KMS-11 (cell line): ENCODE measurements around the gene TMED3.

ENCODE experiments used
- H2AFZ ChIP-seq: fragments of 200-600 bp; sonication (generic); 2 replicates; pipeline ENCODE4 v1.6.1; 2016; ENCODE audit warnings: antibody characterized with exemption, mixed run types, low read depth
- H3K27ac ChIP-seq: fragments of 200-600 bp; sonication (generic); 2 replicates; pipeline ENCODE4 v1.6.1; 2016; ENCODE audit warnings: mild to moderate bottlenecking, mixed run types
- H3K27me3 ChIP-seq: fragments of 200-600 bp; sonication (generic); 2 replicates; pipeline ENCODE4 v1.6.1; 2017; ENCODE audit warnings: mild to moderate bottlenecking, low read depth, mixed run types, moderate library complexity; ENCODE audit not compliant: insufficient read depth
- H3K36me3 ChIP-seq: fragments of 200-600 bp; sonication (generic); 2 replicates; pipeline ENCODE4 v1.6.1; 2017; ENCODE audit warnings: mild to moderate bottlenecking, mixed run types; ENCODE audit not compliant: insufficient read depth
- H3K4me1 ChIP-seq: fragments of 200-600 bp; sonication (generic); 2 replicates; pipeline ENCODE4 v1.6.1; 2016; ENCODE audit warnings: mild to moderate bottlenecking, low read depth, mixed run types; ENCODE audit not compliant: poor library complexity, severe bottlenecking
- H3K4me2 ChIP-seq: fragments of 200-600 bp; sonication (generic); 2 replicates; pipeline ENCODE4 v1.7.0; 2016; ENCODE audit warnings: mild to moderate bottlenecking, mixed run types
- H3K4me3 ChIP-seq: fragments of 200-600 bp; sonication (generic); IDR thresholded peaks from 2 replicates; pipeline ENCODE4 v1.6.1; 2017; ENCODE audit warnings: low read depth, low read length, mixed read lengths; ENCODE audit not compliant: insufficient read depth
- H3K79me2 ChIP-seq: fragments of 200-600 bp; sonication (generic); 2 replicates; pipeline ENCODE4 v1.6.1; 2016; ENCODE audit warnings: low read depth, mixed run types; ENCODE audit not compliant: insufficient read depth
- H3K9ac ChIP-seq: fragments of 200-600 bp; sonication (generic); 2 replicates; pipeline ENCODE4 v1.6.1; 2016; ENCODE audit warnings: mild to moderate bottlenecking, mixed run types
- H4K20me1 ChIP-seq: fragments of 200-600 bp; sonication (generic); 2 replicates; pipeline ENCODE4 v1.6.1; 2016; ENCODE audit warnings: mild to moderate bottlenecking, mixed run types; ENCODE audit not compliant: insufficient read depth
- CTCF ChIP-seq: fragments of 200-600 bp; sonication (generic); conservative IDR thresholded peaks from 2 replicates; pipeline ENCODE4 v1.6.1; 2017; ENCODE audit warnings: low read depth, mild to moderate bottlenecking, antibody characterized with exemption, low read length, moderate library complexity, mixed read lengths

Gene TMED3

GRCh38 chr15:79321876-79322275 lies 11.0 kb downstream of the TMED3 start:
- Histone ChIP-seq H3K79me2 (no peaks in the 10 kb centered on the region; the same call in 1 of the 2 replicates), H3K9ac (no peak overlapping the region), H3K4me3 (no peak overlapping the region), H3K36me3 (no peaks in the 10 kb centered on the region; the same call in 1 of the 2 replicates), H2AFZ (no peak overlapping the region), H3K4me2 (no peak overlapping the region), H4K20me1 (no peaks in the 10 kb centered on the region), H3K27ac (no peak overlapping the region), H3K4me1 (no peaks in the 10 kb centered on the region), H3K27me3 (no peaks in the 10 kb centered on the region)
- no peak for TF ChIP-seq CTCF

GRCh38 chr15:79322306-79322705 lies 11.4 kb downstream of the TMED3 start:
- no peaks in the 10 kb centered on the region for H3K4me1 ChIP-seq
- H3K27ac ChIP-seq, result no peak overlapping the region
- no peaks in the 10 kb centered on the region; the same call in 1 of the 2 replicates for H3K36me3 ChIP-seq
- H3K4me3 ChIP-seq, result no peak overlapping the region
- H3K4me2 ChIP-seq, result no peak overlapping the region
- no peak overlapping the region for H2AFZ ChIP-seq
- no peaks in the 10 kb centered on the region; the same call in 1 of the 2 replicates for H3K79me2 ChIP-seq
- no peak for TF ChIP-seq CTCF
- no peak overlapping the region for H3K9ac ChIP-seq
- no peaks in the 10 kb centered on the region for H3K27me3 ChIP-seq
- no peaks in the 10 kb centered on the region for H4K20me1 ChIP-seq

- Histone ChIP-seq H3K9ac (no peak overlapping the region), H2AFZ (no peak overlapping the region), H3K4me1 (no peaks in the 10 kb centered on the region), H3K27ac (no peak overlapping the region), H3K36me3 (no peaks in the 10 kb centered on the region; the same call in 1 of the 2 replicates), H3K27me3 (no peaks in the 10 kb centered on the region), H3K4me3 (no peak overlapping the region), H3K79me2 (no peaks in the 10 kb centered on the region; the same call in 1 of the 2 replicates), H4K20me1 (no peaks in the 10 kb centered on the region), H3K4me2 (no peak overlapping the region)
- no peak for TF ChIP-seq CTCF
Measured at GRCh38 chr15:79322945-79323344, 12.0 kb downstream of the TMED3 start.

GRCh38 chr15:79329171-79329611 lies 18.3 kb downstream of the TMED3 start:
- Histone ChIP-seq H3K4me3 (no peak overlapping the region), H3K27me3 (no peaks in the 10 kb centered on the region), H4K20me1 (no peaks in the 10 kb centered on the region), H3K79me2 (no peaks in the 10 kb centered on the region), H2AFZ (no peak overlapping the region), H3K4me2 (no peak overlapping the region), H3K27ac (no peak overlapping the region), H3K4me1 (no peaks in the 10 kb centered on the region), H3K36me3 (no peaks in the 10 kb centered on the region), H3K9ac (no peak overlapping the region)
- no peak for TF ChIP-seq CTCF
